IMR-90 (cell line): Measurements from ENCODE around the gene SLC37A1. TPM values are rescaled to one million over a fixed set of nuclear protein-coding genes. Genes with fewer than 3 reads are reported as not detected.

Source experiments
- ATAC-seq: fragments of 200-7000 bp; cut with Tn5 transposase; 2 replicates; pipeline ENCODE4 v1.9.1; 2020; ENCODE audit warnings: low read depth, mild to moderate bottlenecking, moderate library complexity
- BruUV-seq: library from RNA; stranded (reverse); fragments of 400-500 nt; replicated peaks from 2 replicates; lab custom pipeline; 2021; lab: Mats Ljungman, UMichigan
- CTCF ChIA-PET: fragments of 300-600 bp; formaldehyde crosslinking; extraction: SDS; loops from one replicate; lab custom pipeline; 2021; ENCODE audit warnings: antibody characterized with exemption; lab: Yijun Ruan, JAX
- POLR2A ChIA-PET: fragments of 300-600 bp; sonication (Branson Sonifier 250); formaldehyde crosslinking; loops from one replicate; lab custom pipeline; 2022; ENCODE audit warnings: antibody characterized with exemption; ENCODE audit not compliant: unreplicated experiment; lab: Charles Lee
- DNase-seq: peaks from one replicate; pipeline ENCODE4 v3.0.0; 2013
- H2AFZ ChIP-seq: replicated peaks from 2 replicates; pipeline ENCODE3; 2013; ENCODE audit warnings: low read length, mild to moderate bottlenecking; ENCODE audit not compliant: poor library complexity
- H2AK5ac ChIP-seq: 2 replicates; pipeline ENCODE4 v1.6.1; 2013; ENCODE audit warnings: low read depth, low read length, inconsistent platforms
- H2AK9ac ChIP-seq: replicated peaks from 2 replicates; pipeline ENCODE3; 2013; ENCODE audit warnings: mild to moderate bottlenecking, low read depth, low read length, moderate library complexity; ENCODE audit not compliant: poor library complexity
- H2BK120ac ChIP-seq: 2 replicates; pipeline ENCODE4 v1.6.1; 2013; ENCODE audit warnings: low read depth, low read length, inconsistent platforms
- H2BK15ac ChIP-seq: 3 replicates; pipeline ENCODE4 v1.6.1; 2013; ENCODE audit warnings: low read depth, low read length, inconsistent platforms
- H2BK20ac ChIP-seq: 2 replicates; pipeline ENCODE4 v1.6.1; 2013; ENCODE audit warnings: low read depth, mild to moderate bottlenecking, inconsistent platforms, low read length, moderate library complexity
- H2BK5ac ChIP-seq: 2 replicates; pipeline ENCODE4 v1.6.1; 2013; ENCODE audit warnings: mild to moderate bottlenecking, low read depth, low read length, inconsistent platforms; ENCODE audit not compliant: poor library complexity, severe bottlenecking
- H3K14ac ChIP-seq: replicated peaks from 2 replicates; pipeline ENCODE4 v1.6.1; 2013; ENCODE audit warnings: low read depth, low read length, inconsistent platforms
- H3K18ac ChIP-seq: 2 replicates; pipeline ENCODE4 v1.6.1; 2013; ENCODE audit warnings: low read depth, low read length, control low read depth
- H3K23ac ChIP-seq: 2 replicates; pipeline ENCODE4 v1.6.1; 2013; ENCODE audit warnings: low read depth, low read length, inconsistent platforms
- H3K27ac ChIP-seq: 2 replicates; pipeline ENCODE4 v1.5.1; 2013; ENCODE audit warnings: mild to moderate bottlenecking, control low read depth, low read length; ENCODE audit not compliant: insufficient read depth
- H3K27me3 ChIP-seq: 2 replicates; pipeline ENCODE4 v1.6.1; 2013; ENCODE audit warnings: low read length; ENCODE audit not compliant: control insufficient read depth, insufficient read depth
- H3K36me3 ChIP-seq: 2 replicates; pipeline ENCODE4 v1.6.1; 2013; ENCODE audit warnings: low read length, mixed read lengths; ENCODE audit not compliant: control insufficient read depth, insufficient read depth
- H3K4ac ChIP-seq: 2 replicates; pipeline ENCODE4 v1.6.1; 2013; ENCODE audit warnings: low read depth, low read length, inconsistent platforms
- H3K4me1 ChIP-seq: 2 replicates; pipeline ENCODE4 v1.6.1; 2013; ENCODE audit warnings: low read length, mixed read lengths; ENCODE audit not compliant: control insufficient read depth, insufficient read depth
- H3K4me2 ChIP-seq: 2 replicates; pipeline ENCODE4 v1.6.1; 2013; ENCODE audit warnings: low read depth, mild to moderate bottlenecking, control low read depth, low read length, moderate library complexity
- H3K4me3 ChIP-seq: 2 replicates; pipeline ENCODE4 v1.5.1; 2013; ENCODE audit warnings: low read depth, mild to moderate bottlenecking, control low read depth, low read length, moderate library complexity; ENCODE audit not compliant: insufficient read depth
- H3K56ac ChIP-seq: 2 replicates; pipeline ENCODE4 v1.6.1; 2013; ENCODE audit warnings: low read length, inconsistent platforms; ENCODE audit not compliant: insufficient read depth; ENCODE audit errors: extremely low read depth
- H3K79me1 ChIP-seq, 2 experiments: 2 replicates each; pipeline ENCODE4 v1.6.1; 2013; ENCODE audit warnings: low read length in 2 of 2, inconsistent platforms in 1 of 2, low read depth in 1 of 2
- H3K9ac ChIP-seq: 2 replicates; pipeline ENCODE4 v1.6.1; 2013; ENCODE audit warnings: low read depth, low read length, control low read depth
- H3K9me1 ChIP-seq: 2 replicates; pipeline ENCODE4 v1.6.1; 2013; ENCODE audit warnings: low read length, inconsistent platforms; ENCODE audit not compliant: insufficient read depth
- H3K9me3 ChIP-seq: 2 replicates; pipeline ENCODE4 v1.6.1; 2013; ENCODE audit warnings: low read length; ENCODE audit not compliant: control insufficient read depth, insufficient read depth
- H4K20me1 ChIP-seq: 2 replicates; pipeline ENCODE4 v1.6.1; 2013; ENCODE audit warnings: low read length, inconsistent platforms; ENCODE audit not compliant: insufficient read depth
- H4K5ac ChIP-seq: 2 replicates; pipeline ENCODE4 v1.6.1; 2013; ENCODE audit warnings: mild to moderate bottlenecking, low read depth, low read length, control low read depth
- H4K8ac ChIP-seq, 2 experiments: 2 replicates each; pipeline ENCODE4 v1.6.1; 2013; ENCODE audit warnings: low read depth in 2 of 2, low read length in 2 of 2, control low read depth in 1 of 2, inconsistent platforms in 1 of 2
- H4K91ac ChIP-seq: 2 replicates; pipeline ENCODE4 v1.6.1; 2013; ENCODE audit warnings: low read depth, low read length, inconsistent platforms; ENCODE audit not compliant: insufficient read depth
- BHLHE40 ChIP-seq: fragments of 150-350 bp; IDR thresholded peaks from 2 replicates; pipeline ENCODE4 v1.6.1; 2016; ENCODE audit warnings: mild to moderate bottlenecking, low read depth, low read length
- CEBPB ChIP-seq: IDR thresholded peaks from 2 replicates; pipeline ENCODE4 v1.6.1; 2012; ENCODE audit warnings: low read depth, low read length, improper control_type of control experiment
- CHD1 ChIP-seq: IDR thresholded peaks from 2 replicates; pipeline ENCODE4 v1.6.1; 2012; ENCODE audit warnings: low read depth, low read length, improper control_type of control experiment
- ELK1 ChIP-seq: fragments of 150-350 bp; IDR thresholded peaks from 2 replicates; pipeline ENCODE4 v1.6.1; 2016; ENCODE audit warnings: low read depth, mild to moderate bottlenecking, low read length, moderate library complexity, borderline replicate concordance
- FOS ChIP-seq: fragments of 150-350 bp; IDR thresholded peaks from 2 replicates; pipeline ENCODE4 v1.6.1; 2016; ENCODE audit warnings: low read depth, low read length
- MAFK ChIP-seq: IDR thresholded peaks from 2 replicates; pipeline ENCODE4 v1.6.1; 2012; ENCODE audit warnings: low read depth, low read length, improper control_type of control experiment
- MAZ ChIP-seq: IDR thresholded peaks from 2 replicates; pipeline ENCODE4 v1.6.1; 2012; ENCODE audit warnings: low read depth, mild to moderate bottlenecking, low read length, improper control_type of control experiment, moderate library complexity, borderline replicate concordance
- MXI1 ChIP-seq: IDR thresholded peaks from 2 replicates; pipeline ENCODE4 v1.6.1; 2012; ENCODE audit warnings: low read depth, mild to moderate bottlenecking, low read length, moderate library complexity, borderline replicate concordance
- NFE2L2 ChIP-seq: fragments of 150-350 bp; IDR thresholded peaks from 2 replicates; pipeline ENCODE4 v1.6.1; 2016; ENCODE audit warnings: low read depth, mild to moderate bottlenecking, low read length
- POLR2A ChIP-seq: IDR thresholded peaks from 2 replicates; pipeline ENCODE4 v1.6.1; 2012; ENCODE audit warnings: mild to moderate bottlenecking, low read depth, low read length
- RAD21 ChIP-seq: IDR thresholded peaks from 2 replicates; pipeline ENCODE4 v1.6.1; 2012; ENCODE audit warnings: low read length, improper control_type of control experiment
- RCOR1 ChIP-seq: IDR thresholded peaks from 2 replicates; pipeline ENCODE4 v1.6.1; 2012; ENCODE audit warnings: mild to moderate bottlenecking, low read length, improper control_type of control experiment; ENCODE audit not compliant: insufficient replicate concordance
- RFX5 ChIP-seq: IDR thresholded peaks from 2 replicates; pipeline ENCODE4 v1.8.0; 2012; ENCODE audit warnings: low read depth, mild to moderate bottlenecking, low read length, moderate library complexity
- SMC3 ChIP-seq: fragments of 150-350 bp; IDR thresholded peaks from 2 replicates; pipeline ENCODE4 v1.6.1; 2016; ENCODE audit warnings: low read depth, mild to moderate bottlenecking, antibody characterized with exemption, low read length, moderate library complexity
- WGBS, 2 experiments: methylation state at CpG; one replicate each; pipeline versions ENCODE4 v1.1.5 to v1.1.7; 2013; ENCODE audit warnings: missing lambda C conversion rate in 2 of 2; ENCODE audit not compliant: insufficient read length in 1 of 2; ENCODE audit errors: extremely low coverage in 2 of 2; 5-methylcytosine and 5-hydroxymethylcytosine counted together
- dilution Hi-C: fragments of 300-500 bp; cut with HindIII; formaldehyde crosslinking; loops from one replicate; pipeline ENCODE4 v1.14.3; 2018; ENCODE audit warnings: low sequenced_read_pairs; ENCODE audit not compliant: unreplicated experiment
- in situ Hi-C: fragments of 300-500 bp; cut with MboI; formaldehyde crosslinking; loops from 3 replicates; pipeline ENCODE4 v1.14.3; 2019; ENCODE audit warnings: low sequenced_read_pairs, inconsistent platforms, mixed read lengths
- intact Hi-C: fragments of 100-400 bp; cut with micrococcal nuclease; formaldehyde crosslinking; loops from 2 replicates; pipeline ENCODE4 v1.10.0; 2022
- polyA plus RNA-seq, 3 experiments: library from polyadenylated mRNA; depleted of rRNA; stranded (reverse); fragments of >200 nt; gene quantifications; 2 replicates each; pipeline ENCODE4 v1.2.3, GENCODE V29; 2012; ENCODE audit warnings: low replicate concordance in 1 of 3
- total RNA-seq: library from RNA; depleted of rRNA; stranded (reverse); fragments of >200 nt; gene quantifications from 2 replicates; pipeline ENCODE4 v1.2.3, GENCODE V29; 2012
- TF ChIP-seq, protein P1 (sequence below): fragments of 150-350 bp; IDR thresholded peaks from 2 replicates; pipeline ENCODE4 v1.6.1; 2017; ENCODE audit warnings: mild to moderate bottlenecking, antibody characterized with exemption, low read length, low read depth
- TF ChIP-seq, protein P2 (sequence below): conservative IDR thresholded peaks from 2 replicates; pipeline ENCODE4 v1.5.1; 2012; ENCODE audit warnings: mild to moderate bottlenecking, low read depth, low read length, improper control_type of control experiment

Gene SLC37A1
- total and polyA plus RNA-seq, 2 of the 4 experiments (the other 2 are of a cell fraction): 0.36 to 0.48 TPM

DNA sequence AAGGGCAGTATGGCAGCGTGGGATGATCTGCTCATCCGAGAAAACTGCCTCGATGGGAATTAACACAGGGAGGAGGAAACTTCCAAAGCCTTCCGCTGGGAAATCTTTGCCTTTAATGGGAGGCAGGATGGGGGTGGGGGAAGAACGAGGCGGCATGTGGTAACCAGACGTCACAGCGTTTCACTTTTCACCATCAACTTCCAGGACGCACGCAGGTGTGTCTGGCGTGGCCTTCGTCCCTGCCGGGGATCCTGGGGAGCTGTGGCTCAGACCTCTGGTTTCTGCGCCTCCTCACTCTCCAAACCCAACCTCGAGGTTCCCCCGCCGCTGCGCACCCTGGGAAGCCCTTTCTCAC is 17.9 kb upstream of the SLC37A1 start:
- Histone ChIP-seq H3K4me2 (peak overlapping the region; percentile 62), H3K14ac (no peak overlapping the region), H2AK5ac (no peak overlapping the region), H3K18ac (no peak overlapping the region), H3K36me3 (no peaks in the 10 kb centered on the region), H3K27ac (no peak overlapping the region), H3K79me1 (no peaks in the 10 kb centered on the region), H3K23ac (no peak overlapping the region), H3K4me3 (peak overlapping the region; percentile 46), H3K9me1 (0 out of 2 replicates have a peak, but pooled peaks cover 4% of the 10 kb centered on the region), H4K5ac (no peak overlapping the region), H2BK20ac (no peak overlapping the region), H3K9me3 (no peaks in the 10 kb centered on the region), H2AFZ (peak overlapping the region; percentile 98), H2BK120ac (no peak overlapping the region), H2BK5ac (no peak overlapping the region), H3K27me3 (peaks cover 8% of the 10 kb centered on the region; the same call in 1 of the 2 replicates), H2BK15ac (no peak overlapping the region), H3K4me1 (no peaks in the 10 kb centered on the region), H3K4ac (no peak overlapping the region), H3K56ac (no peak overlapping the region), H4K8ac (no peak overlapping the region), H4K20me1 (no peaks in the 10 kb centered on the region), H4K91ac (no peak overlapping the region), H2AK9ac (peak overlapping the region; percentile 10), H3K9ac (no peak overlapping the region)
- peak; percentile 16 for DNase-seq
- no peak for ATAC-seq
- in situ Hi-C loops: no loop called here
- intact Hi-C loops: no loop called here
- ChIA-PET CTCF (interaction anchor here (0.5 kb wide), 1 partner anchor 320 kb away, joined by 4 read pairs; no protein-coding TSS in a partner anchor), POLR2A (no interaction called here)
- dilution Hi-C loops: no loop called here
- WGBS, 2 experiments: no CpG with 5 or more reads among the region's 18 CpGs
- BruUV-seq: no TSS peak
- TF ChIP-seq MXI1: no peak
- TF ChIP-seq MAZ: no peak
- no peak for TF ChIP-seq SMC3
- TF ChIP-seq FOS: no peak
- no peak for TF ChIP-seq RCOR1
- TF ChIP-seq MAFK: no peak
- no peak for TF ChIP-seq NFE2L2
- no peak for TF ChIP-seq ELK1
- no peak for TF ChIP-seq CHD1
- TF ChIP-seq CEBPB: no peak
- no peak for TF ChIP-seq POLR2A
- TF ChIP-seq RFX5: no peak
- no peak for TF ChIP-seq RAD21
- TF ChIP-seq, protein P1, sequence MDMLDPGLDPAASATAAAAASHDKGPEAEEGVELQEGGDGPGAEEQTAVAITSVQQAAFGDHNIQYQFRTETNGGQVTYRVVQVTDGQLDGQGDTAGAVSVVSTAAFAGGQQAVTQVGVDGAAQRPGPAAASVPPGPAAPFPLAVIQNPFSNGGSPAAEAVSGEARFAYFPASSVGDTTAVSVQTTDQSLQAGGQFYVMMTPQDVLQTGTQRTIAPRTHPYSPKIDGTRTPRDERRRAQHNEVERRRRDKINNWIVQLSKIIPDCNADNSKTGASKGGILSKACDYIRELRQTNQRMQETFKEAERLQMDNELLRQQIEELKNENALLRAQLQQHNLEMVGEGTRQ: no peak
- no peak for TF ChIP-seq BHLHE40
- TF ChIP-seq, protein P2, sequence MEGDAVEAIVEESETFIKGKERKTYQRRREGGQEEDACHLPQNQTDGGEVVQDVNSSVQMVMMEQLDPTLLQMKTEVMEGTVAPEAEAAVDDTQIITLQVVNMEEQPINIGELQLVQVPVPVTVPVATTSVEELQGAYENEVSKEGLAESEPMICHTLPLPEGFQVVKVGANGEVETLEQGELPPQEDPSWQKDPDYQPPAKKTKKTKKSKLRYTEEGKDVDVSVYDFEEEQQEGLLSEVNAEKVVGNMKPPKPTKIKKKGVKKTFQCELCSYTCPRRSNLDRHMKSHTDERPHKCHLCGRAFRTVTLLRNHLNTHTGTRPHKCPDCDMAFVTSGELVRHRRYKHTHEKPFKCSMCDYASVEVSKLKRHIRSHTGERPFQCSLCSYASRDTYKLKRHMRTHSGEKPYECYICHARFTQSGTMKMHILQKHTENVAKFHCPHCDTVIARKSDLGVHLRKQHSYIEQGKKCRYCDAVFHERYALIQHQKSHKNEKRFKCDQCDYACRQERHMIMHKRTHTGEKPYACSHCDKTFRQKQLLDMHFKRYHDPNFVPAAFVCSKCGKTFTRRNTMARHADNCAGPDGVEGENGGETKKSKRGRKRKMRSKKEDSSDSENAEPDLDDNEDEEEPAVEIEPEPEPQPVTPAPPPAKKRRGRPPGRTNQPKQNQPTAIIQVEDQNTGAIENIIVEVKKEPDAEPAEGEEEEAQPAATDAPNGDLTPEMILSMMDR: no peak
